WTC11 (cell line): ENCODE data around the gene STRN. TPM values are rescaled to one million over a fixed set of nuclear protein-coding genes. Genes with fewer than 3 reads are reported as not detected.

ENCODE experiments used
- ATAC-seq: fragments of 200-7000 bp; cut with Tn5 transposase; 2 replicates; pipeline ENCODE4 v1.10.0; 2021; ENCODE audit warnings: mild to moderate bottlenecking, moderate library complexity
- CTCF ChIA-PET: fragments of 300-600 bp; sonication (Branson Sonifier 250); formaldehyde crosslinking; loops from one replicate; lab custom pipeline; 2021; ENCODE audit warnings: antibody characterized with exemption; lab: Charles Lee
- POLR2A ChIA-PET: fragments of 350-600 bp; sonication (Branson Sonifier 250); formaldehyde crosslinking; loops from one replicate; lab custom pipeline; 2021; ENCODE audit warnings: antibody characterized with exemption; lab: Charles Lee
- DNase-seq: peaks from one replicate; pipeline ENCODE4 v3.0.0; 2021; ENCODE audit warnings: low spot score
- H3K27ac Mint-ChIP-seq: 2 replicates; pipeline ENCODE4 v1.8.0; 2021; ENCODE audit warnings: mixed read lengths
- H3K27me3 Mint-ChIP-seq: 2 replicates; pipeline ENCODE4 v1.8.0; 2021; ENCODE audit warnings: low read depth, mild to moderate bottlenecking, moderate library complexity, mixed read lengths
- H3K36me3 Mint-ChIP-seq: 2 replicates; pipeline ENCODE4 v1.8.0; 2021; ENCODE audit warnings: mixed read lengths
- H3K4me1 Mint-ChIP-seq: 2 replicates; pipeline ENCODE4 v1.8.0; 2022; ENCODE audit warnings: mixed read lengths
- H3K4me3 Mint-ChIP-seq: 2 replicates; pipeline ENCODE4 v1.8.0; 2021; ENCODE audit warnings: mild to moderate bottlenecking, moderate library complexity, mixed read lengths
- H3K9me3 Mint-ChIP-seq: 2 replicates; pipeline ENCODE4 v1.8.0; 2021; ENCODE audit warnings: mixed read lengths
- CREM ChIP-seq: sonication (generic); formaldehyde crosslinking; IDR thresholded peaks from 2 replicates; pipeline ENCODE4 v1.8.1; 2022; ENCODE audit warnings: mild to moderate bottlenecking, missing genetic modification reagents, moderate library complexity
- E2F5 ChIP-seq: sonication (generic); formaldehyde crosslinking; IDR thresholded peaks from 2 replicates; pipeline ENCODE4 v1.8.1; 2022; ENCODE audit warnings: mild to moderate bottlenecking, moderate library complexity, missing genetic modification reagents
- EMX1 ChIP-seq: fragments of 250-450 bp; sonication (Bioruptor Pico); IDR thresholded peaks from 2 replicates; pipeline ENCODE4 v1.8.0; 2021; ENCODE audit warnings: mild to moderate bottlenecking
- ESRRA ChIP-seq: sonication (generic); formaldehyde crosslinking; IDR thresholded peaks from 2 replicates; pipeline ENCODE4 v1.8.1; 2022; ENCODE audit warnings: mild to moderate bottlenecking, missing genetic modification reagents, borderline replicate concordance
- FOXJ3 ChIP-seq: sonication (generic); formaldehyde crosslinking; IDR thresholded peaks from 2 replicates; pipeline ENCODE4 v1.9.0; 2021; ENCODE audit warnings: missing genetic modification reagents, mild to moderate bottlenecking, borderline replicate concordance
- FOXK1 ChIP-seq: sonication (generic); formaldehyde crosslinking; IDR thresholded peaks from 2 replicates; pipeline ENCODE4 v1.8.0; 2022; ENCODE audit warnings: mild to moderate bottlenecking, moderate library complexity, missing genetic modification reagents
- MXD4 ChIP-seq: fragments of 250-450 bp; sonication (Bioruptor Pico); IDR thresholded peaks from 2 replicates; pipeline ENCODE4 v1.8.0; 2021; ENCODE audit warnings: mild to moderate bottlenecking, moderate library complexity, borderline replicate concordance
- RELA ChIP-seq: sonication (generic); formaldehyde crosslinking; IDR thresholded peaks from 2 replicates; pipeline ENCODE4 v1.8.1; 2022; ENCODE audit warnings: missing genetic modification reagents, mild to moderate bottlenecking, borderline replicate concordance
- ZNF121 ChIP-seq: sonication (generic); formaldehyde crosslinking; IDR thresholded peaks from 2 replicates; pipeline ENCODE4 v1.8.0; 2023; ENCODE audit warnings: missing genetic modification reagents
- ZSCAN18 ChIP-seq: fragments of 250-450 bp; sonication (Bioruptor Pico); IDR thresholded peaks from 2 replicates; pipeline ENCODE4 v2.1.2; 2022; ENCODE audit warnings: mild to moderate bottlenecking, moderate library complexity
- total RNA-seq: library from RNA; stranded (reverse); gene quantifications from 3 replicates; pipeline ENCODE4 v1.2.3, GENCODE V29; 2021
- TF ChIP-seq, protein P1 (sequence below): sonication (generic); formaldehyde crosslinking; IDR thresholded peaks from 2 replicates; pipeline ENCODE4 v1.8.1; 2023; ENCODE audit warnings: mild to moderate bottlenecking, missing genetic modification reagents, moderate library complexity
- TF ChIP-seq, protein P2 (sequence below): sonication (generic); formaldehyde crosslinking; IDR thresholded peaks from 2 replicates; pipeline ENCODE4 v1.8.0; 2023; ENCODE audit warnings: missing genetic modification reagents
- TF ChIP-seq, protein P3 (sequence below): sonication (generic); formaldehyde crosslinking; conservative IDR thresholded peaks from 2 replicates; pipeline ENCODE4 v1.8.1; 2022; ENCODE audit warnings: mild to moderate bottlenecking, missing genetic modification reagents
- TF ChIP-seq, protein P4 (sequence below): fragments of 200-600 bp; IDR thresholded peaks from 2 replicates; pipeline ENCODE4 v1.8.0; 2022; ENCODE audit warnings: antibody characterized with exemption
- TF ChIP-seq, protein P5 (sequence below): fragments of 250-450 bp; sonication (Bioruptor Pico); IDR thresholded peaks from 2 replicates; pipeline ENCODE4 v1.8.0; 2021; ENCODE audit warnings: mild to moderate bottlenecking

STRN gene
- total RNA-seq, 1 experiment from 2014 or later, result 34.7 TPM

- Mint-ChIP-seq H3K9me3 (peaks cover 8% of the 10 kb centered on the region), H3K36me3 (peaks cover 11% of the 10 kb centered on the region), H3K27ac (no peak overlapping the region), H3K4me1 (peaks cover 4% of the 10 kb centered on the region; the same call in 1 of the 2 replicates), H3K4me3 (no peak overlapping the region), H3K27me3 (no peaks in the 10 kb centered on the region)
- TF ChIP-seq, protein P1, sequence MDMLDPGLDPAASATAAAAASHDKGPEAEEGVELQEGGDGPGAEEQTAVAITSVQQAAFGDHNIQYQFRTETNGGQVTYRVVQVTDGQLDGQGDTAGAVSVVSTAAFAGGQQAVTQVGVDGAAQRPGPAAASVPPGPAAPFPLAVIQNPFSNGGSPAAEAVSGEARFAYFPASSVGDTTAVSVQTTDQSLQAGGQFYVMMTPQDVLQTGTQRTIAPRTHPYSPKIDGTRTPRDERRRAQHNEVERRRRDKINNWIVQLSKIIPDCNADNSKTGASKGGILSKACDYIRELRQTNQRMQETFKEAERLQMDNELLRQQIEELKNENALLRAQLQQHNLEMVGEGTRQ, result no peak
- TF ChIP-seq E2F5 (CRISPR knock-in tag) (no peak), RELA (CRISPR knock-in tag) (no peak), ZNF121 (CRISPR knock-in tag) (no peak), CREM (CRISPR knock-in tag) (no peak)
- DNase-seq (no peak), ATAC-seq (no peak)
- ChIA-PET CTCF (no interaction called here), POLR2A (no interaction called here)
These were observed 108.6 kb downstream of the STRN start for GRCh38 chr2:36857713-36858112.

DNA sequence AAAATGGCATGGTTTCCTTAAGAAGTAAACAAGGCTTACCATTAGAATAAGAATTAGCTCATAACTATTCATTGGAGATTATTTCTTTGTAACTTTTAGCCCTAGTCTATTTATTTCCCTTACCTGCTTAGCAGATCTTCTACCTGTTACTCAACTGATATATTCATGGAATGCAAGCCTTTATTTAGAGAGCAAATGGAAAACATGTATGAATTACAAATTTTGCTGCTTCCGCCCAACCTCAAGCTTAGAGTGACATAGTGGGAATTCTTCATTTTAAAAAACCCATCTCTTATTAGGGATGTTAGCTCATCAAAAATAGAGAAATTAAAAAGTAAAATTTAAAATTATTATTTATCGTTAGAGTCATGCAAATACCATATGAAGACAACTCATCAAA lies 110.9 kb downstream of the STRN start:
- peaks cover 14% of the 10 kb centered on the region for H3K36me3 Mint-ChIP-seq
- H3K4me1 Mint-ChIP-seq, result peaks cover 4% of the 10 kb centered on the region; the same call in 1 of the 2 replicates
- CTCF ChIA-PET, result interaction anchor here (1.4 kb wide), 1 partner anchor 70 kb away, joined by 3 read pairs; no protein-coding TSS in a partner anchor
- H3K4me3 Mint-ChIP-seq, result no peak overlapping the region
- ATAC-seq, result no peak
- H3K9me3 Mint-ChIP-seq, result no peaks in the 10 kb centered on the region
- no peak for DNase-seq
- H3K27ac Mint-ChIP-seq, result peak overlapping the region; percentile 37; the same call in 1 of the 2 replicates
- POLR2A ChIA-PET, result no interaction called here
- no peaks in the 10 kb centered on the region for H3K27me3 Mint-ChIP-seq
- no peak for TF ChIP-seq FOXK1 (CRISPR knock-in tag)
- TF ChIP-seq, protein P2, sequence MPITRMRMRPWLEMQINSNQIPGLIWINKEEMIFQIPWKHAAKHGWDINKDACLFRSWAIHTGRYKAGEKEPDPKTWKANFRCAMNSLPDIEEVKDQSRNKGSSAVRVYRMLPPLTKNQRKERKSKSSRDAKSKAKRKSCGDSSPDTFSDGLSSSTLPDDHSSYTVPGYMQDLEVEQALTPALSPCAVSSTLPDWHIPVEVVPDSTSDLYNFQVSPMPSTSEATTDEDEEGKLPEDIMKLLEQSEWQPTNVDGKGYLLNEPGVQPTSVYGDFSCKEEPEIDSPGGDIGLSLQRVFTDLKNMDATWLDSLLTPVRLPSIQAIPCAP (CRISPR knock-in tag), result no peak
- no peak for TF ChIP-seq EMX1 (CRISPR knock-in tag)
- no peak for TF ChIP-seq ESRRA (CRISPR knock-in tag)
- TF ChIP-seq FOXJ3 (CRISPR knock-in tag), result no peak
- TF ChIP-seq E2F5 (CRISPR knock-in tag), result no peak
- TF ChIP-seq, protein P3, sequence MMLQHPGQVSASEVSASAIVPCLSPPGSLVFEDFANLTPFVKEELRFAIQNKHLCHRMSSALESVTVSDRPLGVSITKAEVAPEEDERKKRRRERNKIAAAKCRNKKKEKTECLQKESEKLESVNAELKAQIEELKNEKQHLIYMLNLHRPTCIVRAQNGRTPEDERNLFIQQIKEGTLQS, result no peak
- TF ChIP-seq, protein P4, sequence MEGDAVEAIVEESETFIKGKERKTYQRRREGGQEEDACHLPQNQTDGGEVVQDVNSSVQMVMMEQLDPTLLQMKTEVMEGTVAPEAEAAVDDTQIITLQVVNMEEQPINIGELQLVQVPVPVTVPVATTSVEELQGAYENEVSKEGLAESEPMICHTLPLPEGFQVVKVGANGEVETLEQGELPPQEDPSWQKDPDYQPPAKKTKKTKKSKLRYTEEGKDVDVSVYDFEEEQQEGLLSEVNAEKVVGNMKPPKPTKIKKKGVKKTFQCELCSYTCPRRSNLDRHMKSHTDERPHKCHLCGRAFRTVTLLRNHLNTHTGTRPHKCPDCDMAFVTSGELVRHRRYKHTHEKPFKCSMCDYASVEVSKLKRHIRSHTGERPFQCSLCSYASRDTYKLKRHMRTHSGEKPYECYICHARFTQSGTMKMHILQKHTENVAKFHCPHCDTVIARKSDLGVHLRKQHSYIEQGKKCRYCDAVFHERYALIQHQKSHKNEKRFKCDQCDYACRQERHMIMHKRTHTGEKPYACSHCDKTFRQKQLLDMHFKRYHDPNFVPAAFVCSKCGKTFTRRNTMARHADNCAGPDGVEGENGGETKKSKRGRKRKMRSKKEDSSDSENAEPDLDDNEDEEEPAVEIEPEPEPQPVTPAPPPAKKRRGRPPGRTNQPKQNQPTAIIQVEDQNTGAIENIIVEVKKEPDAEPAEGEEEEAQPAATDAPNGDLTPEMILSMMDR, result no peak
- TF ChIP-seq, protein P5, sequence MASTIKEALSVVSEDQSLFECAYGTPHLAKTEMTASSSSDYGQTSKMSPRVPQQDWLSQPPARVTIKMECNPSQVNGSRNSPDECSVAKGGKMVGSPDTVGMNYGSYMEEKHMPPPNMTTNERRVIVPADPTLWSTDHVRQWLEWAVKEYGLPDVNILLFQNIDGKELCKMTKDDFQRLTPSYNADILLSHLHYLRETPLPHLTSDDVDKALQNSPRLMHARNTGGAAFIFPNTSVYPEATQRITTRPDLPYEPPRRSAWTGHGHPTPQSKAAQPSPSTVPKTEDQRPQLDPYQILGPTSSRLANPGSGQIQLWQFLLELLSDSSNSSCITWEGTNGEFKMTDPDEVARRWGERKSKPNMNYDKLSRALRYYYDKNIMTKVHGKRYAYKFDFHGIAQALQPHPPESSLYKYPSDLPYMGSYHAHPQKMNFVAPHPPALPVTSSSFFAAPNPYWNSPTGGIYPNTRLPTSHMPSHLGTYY (CRISPR knock-in tag), result no peak
- no peak for TF ChIP-seq ZSCAN18 (CRISPR knock-in tag)
- no peak for TF ChIP-seq MXD4
